GM04504 (cell line): ENCODE results near the gene PJA2.
"Not testable (repeated sequence)": the region's sequence is repeated elsewhere in the genome, so short reads cannot be mapped to it uniquely, and the experiment has no call there.

Experiments used
- DNase-seq: peaks from one replicate; pipeline ENCODE4 v3.0.0-alpha.2; 2012; ENCODE audit warnings: low read depth

PJA2 gene

GRCh38 chr5:109307456-109307855 is 102.3 kb downstream of the PJA2 start:
- no peak for DNase-seq

GRCh38 chr5:109305352-109305751 is 104.4 kb downstream of the PJA2 start:
- DNase-seq: no peak

- DNase-seq: no peak
These were observed 105.5 kb downstream of the PJA2 start for GRCh38 chr5:109304309-109304708.

GRCh38 chr5:109300367-109300766 is 109.4 kb downstream of the PJA2 start:
- no peak for DNase-seq

- no peak for DNase-seq
These were observed 110.2 kb downstream of the PJA2 start for GRCh38 chr5:109299557-109299956.

- DNase-seq: no peak
These were observed 111.0 kb downstream of the PJA2 start for GRCh38 chr5:109298794-109299193.

GRCh38 chr5:109297900-109298299 is 111.9 kb downstream of the PJA2 start:
- DNase-seq: no peak

- no peak for DNase-seq
These were observed 118.7 kb downstream of the PJA2 start for GRCh38 chr5:109291090-109291489.

GRCh38 chr5:109290231-109290630 is 119.5 kb downstream of the PJA2 start:
- no peak for DNase-seq

GRCh38 chr5:109286628-109287027 is 123.1 kb downstream of the PJA2 start:
- not testable (repeated sequence) for DNase-seq
